HG03520 (cell line): Measurements from ENCODE around the gene CASS4.

ENCODE experiments used
- ATAC-seq: cut with Tn5 transposase; IDR thresholded peaks from one replicate; pipeline ENCODE4 v1.9.1; 2021; ENCODE audit warnings: mild to moderate bottlenecking, moderate library complexity; ENCODE audit not compliant: unreplicated experiment

CASS4 gene

DNA sequence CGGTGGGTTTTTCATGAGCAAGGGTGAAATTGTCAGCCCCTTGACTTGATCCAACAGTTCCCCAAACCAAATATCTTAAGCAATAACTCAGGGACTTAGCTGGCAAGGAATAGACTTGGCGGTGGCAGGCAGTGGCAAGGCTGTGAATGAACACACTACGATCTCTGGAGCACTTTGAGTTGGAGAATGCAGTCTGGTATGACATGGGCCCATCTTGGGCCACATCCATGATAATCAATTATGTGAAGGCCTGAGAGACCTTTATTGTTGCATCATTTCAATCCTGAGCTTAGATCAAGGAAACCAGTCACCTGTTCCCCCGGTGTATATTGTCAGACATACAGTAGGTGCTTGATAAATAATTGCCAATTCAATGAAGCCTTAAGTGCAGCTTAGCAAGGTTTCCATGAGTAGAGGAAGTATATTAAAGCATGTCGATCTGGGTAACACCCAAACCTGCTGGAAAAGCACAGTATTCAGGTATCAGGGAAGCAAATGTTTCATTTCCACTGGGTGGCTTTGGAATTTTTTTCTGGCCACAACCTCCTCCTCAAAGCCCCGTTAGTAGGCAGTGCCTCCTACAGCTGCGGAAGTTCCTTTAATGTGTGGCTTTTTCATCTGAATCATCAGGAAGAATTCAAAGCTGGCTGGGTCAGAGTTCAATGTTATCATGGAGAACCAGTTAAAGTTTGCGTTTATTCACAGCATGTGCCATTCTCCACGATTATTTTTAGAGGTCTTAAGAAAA lies 10.2 kb downstream of the CASS4 start:
- ATAC-seq = no peak

DNA sequence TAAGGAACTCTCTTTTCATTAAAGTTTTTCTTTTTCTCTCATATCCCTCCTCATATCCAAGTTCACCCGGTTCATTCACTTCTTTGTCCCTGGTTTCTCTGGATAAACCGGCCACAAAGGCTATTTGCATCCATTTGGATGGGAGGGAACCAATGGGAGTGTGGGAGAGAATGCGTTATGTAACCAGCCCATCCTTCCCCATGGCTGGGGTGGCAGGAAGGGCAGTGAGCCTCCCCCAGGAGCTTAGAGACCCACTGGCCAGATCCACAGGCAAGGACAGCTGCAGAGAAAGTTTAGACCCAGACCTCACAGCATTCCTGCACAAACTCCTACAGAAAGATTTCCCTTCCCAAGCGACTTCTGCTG lies 10.7 kb downstream of the CASS4 start:
- ATAC-seq = no peak

DNA sequence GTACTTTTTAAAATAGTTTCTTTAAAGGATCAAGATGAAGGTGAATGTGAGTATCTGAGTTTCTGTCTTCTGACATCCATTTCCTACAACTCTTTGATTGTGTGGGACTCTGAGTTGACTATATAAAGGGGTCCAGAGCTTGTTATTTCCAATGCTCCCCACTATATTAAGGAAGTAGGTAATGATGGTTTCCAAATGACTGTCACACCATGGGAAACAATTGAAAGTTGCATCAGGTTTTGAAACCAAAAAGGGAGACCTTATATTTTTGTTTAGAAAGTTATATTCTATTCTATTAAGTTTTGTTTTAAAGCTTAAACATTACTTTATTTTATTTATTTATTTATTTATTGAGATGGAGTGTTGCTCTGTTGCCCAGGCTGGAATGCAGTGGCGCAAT lies 11.2 kb downstream of the CASS4 start:
- ATAC-seq = no peak

DNA sequence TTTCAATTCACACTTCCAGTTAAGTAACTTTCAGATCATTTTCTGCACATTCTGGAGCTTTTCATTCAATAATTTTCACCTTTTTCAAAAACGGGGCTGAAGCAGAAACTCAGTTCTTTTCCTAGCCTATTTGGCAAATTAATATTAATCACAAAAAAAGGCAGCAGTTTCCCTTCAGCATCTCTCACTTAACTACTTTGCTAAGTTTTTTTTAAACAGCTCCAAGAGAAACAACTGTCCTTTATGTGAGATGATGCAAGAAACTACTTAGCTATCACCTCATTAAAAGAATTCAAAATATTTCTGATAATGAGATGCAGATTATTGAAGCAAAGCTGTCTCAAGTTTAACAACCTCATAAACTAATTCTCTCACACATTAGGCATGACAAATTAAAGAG lies 11.8 kb downstream of the CASS4 start:
- no peak for ATAC-seq

DNA sequence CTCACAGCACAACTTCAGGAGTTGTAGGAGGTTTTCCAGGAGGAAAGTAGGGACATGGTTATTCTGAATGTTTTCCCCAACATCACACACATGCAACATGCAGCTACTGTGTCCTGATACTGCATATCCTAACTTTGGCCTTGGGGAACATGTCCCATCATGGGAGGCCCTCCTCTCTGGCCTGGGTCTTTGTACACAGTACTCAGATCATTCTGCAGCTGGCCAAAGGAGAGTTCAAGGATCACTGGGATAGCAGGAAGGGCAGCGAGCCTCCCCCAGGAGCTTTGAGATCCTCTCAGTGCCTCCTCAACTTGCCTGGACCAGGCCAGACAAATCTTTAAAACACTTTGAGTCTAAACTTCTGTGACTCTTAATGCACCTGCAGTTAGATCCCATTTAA lies 12.9 kb downstream of the CASS4 start:
- no peak for ATAC-seq

DNA sequence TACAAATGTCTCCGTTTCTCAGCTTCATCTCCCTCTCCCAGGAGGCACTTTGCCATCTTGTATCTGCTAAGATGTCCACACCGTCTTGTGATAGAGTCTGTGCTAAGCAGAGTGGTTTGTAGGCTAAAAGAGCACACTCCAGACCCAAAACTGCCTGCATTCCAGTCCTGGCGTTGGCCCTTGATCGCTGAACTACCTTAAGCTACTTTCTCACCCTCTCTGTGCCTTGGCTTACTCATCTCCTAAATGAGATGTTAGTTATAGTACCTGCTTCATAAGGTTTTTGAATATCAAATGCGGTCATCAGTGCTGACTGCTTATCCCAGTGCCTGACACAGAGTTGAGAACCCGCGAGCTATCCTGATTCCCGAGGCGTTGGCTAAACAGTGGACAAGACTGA lies 14.0 kb downstream of the CASS4 start:
- no peak for ATAC-seq

DNA sequence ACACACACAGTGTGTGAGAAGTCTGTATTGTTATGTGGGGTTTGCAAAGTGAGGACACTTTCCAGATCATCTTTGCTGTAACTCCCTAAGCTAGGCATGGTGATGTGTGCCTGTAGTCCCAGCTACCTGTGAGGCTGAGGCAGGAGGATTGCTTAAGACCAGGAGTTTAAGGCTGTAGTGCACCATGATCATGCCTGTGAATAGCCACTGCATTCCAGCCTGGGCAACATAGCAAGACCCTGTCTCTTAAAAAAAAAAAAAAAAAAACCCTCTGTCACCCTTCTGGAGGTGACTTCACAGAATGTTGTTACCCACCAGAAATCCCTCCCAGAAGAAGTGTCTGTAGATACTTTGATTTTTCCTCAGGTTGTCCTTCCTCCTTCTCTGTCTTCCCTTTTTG lies 14.9 kb downstream of the CASS4 start:
- no peak for ATAC-seq

DNA sequence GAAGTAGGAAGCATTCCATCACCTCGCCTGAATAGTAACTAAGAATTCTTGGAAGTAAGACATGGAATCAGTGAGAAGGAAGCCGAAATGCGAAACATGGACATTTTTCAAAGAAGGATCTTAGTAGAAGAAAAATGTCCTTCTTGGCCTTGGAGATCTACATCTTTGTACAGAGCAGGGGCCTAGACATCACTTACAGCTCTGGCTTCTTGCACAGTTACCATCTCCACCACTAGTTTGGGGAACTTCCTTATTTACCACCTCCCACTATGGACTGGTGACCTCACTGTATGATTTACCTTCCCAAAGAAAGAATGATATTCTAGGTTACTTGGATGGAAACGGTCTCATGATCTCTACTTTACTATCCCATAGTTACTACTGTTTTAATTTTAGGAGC lies 15.7 kb downstream of the CASS4 start:
- ATAC-seq = no peak

DNA sequence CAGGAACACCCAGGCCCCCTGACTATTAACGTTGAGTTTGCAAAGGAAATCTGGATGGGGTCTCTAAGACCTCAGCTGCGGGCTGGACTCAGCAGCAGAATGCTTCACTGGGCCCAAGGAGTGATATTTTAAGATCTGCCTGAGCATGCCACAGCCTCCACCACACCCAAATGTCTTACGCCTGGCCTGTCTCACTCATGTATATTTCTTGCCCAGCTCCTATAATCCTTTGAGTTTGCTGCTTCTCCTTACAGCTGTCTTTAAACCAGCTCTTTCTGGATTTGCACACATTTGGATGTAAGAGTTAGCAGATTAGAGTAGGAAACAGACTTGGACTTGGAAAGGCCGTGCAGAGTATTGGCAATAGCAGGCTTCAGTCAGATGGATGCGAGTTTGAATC lies 16.4 kb downstream of the CASS4 start:
- ATAC-seq = no peak

DNA sequence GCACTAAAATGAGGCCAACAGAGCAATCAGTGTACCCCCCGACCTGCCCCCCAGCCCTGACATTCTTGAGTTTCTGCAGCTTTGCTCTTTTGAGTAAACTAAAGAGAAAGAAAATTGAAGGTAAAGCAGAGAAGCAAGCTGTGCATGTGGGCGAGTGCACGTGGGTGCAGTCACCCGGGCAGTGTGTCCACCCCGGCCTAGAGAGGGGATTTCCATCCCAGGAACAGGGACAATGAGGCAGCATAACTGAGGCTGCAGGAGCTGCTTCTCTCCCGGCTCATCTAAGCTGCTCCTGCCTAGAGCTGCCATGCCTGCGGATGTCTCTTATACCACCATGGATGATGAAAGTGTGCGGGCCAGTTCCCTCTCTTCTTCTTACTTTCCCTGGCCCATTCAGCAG lies 16.8 kb downstream of the CASS4 start:
- no peak for ATAC-seq

DNA sequence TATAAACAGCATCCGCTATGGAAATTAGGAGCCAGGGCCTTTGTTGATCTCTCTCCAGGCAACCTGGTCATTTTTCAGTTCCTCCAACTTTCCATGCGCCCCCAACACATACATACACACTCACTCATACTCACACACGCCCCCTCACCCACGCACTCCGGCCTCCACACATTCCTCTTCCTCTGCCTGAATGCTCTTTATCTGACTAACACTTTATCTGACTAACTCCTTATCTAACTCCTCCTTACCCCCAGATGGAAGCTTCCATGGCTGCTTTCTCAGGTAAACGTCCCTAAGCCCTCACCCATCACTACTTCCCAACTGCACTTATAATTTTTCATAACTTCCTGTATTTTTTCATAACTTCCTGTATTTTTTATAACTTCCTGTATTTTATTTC lies 17.4 kb downstream of the CASS4 start:
- no peak for ATAC-seq

DNA sequence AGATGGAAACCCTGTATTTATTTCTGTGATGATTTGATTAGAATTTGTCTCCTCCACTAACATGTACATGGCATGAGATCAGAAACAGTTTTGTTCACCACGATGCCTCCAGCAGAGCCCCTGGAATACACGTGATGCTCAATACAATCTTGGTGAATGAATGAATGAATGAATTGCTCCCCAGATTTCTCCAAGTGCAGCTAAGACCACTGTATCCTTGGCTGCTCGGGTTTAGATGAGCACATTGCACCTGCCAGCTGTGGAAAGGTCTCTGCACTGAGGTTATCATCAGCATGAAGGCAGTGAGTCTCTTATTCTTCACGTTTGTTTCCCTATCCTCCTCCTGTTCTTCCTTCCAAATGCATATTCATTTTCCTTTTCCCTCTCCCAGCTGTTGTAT lies 17.9 kb downstream of the CASS4 start:
- no peak for ATAC-seq

DNA sequence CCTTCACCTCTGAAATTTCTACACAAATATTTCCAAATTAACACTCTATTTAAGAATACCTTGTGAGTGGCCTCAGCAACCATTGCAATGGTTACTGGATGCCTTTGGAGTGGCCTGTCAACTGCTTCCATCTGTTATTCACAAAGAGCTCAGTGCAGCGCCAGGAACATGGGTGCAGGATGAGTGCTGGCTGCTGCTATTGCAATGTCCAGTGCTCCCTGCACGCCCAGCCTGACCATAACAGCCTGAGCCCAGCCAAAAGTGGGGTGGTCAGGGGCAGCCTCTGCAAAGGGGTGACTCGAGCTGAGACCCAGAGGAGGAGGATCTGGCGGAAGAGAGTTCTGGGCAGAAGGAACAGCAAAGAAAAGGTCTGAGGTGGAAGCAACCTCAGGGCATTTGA lies 18.4 kb downstream of the CASS4 start:
- ATAC-seq = no peak

DNA sequence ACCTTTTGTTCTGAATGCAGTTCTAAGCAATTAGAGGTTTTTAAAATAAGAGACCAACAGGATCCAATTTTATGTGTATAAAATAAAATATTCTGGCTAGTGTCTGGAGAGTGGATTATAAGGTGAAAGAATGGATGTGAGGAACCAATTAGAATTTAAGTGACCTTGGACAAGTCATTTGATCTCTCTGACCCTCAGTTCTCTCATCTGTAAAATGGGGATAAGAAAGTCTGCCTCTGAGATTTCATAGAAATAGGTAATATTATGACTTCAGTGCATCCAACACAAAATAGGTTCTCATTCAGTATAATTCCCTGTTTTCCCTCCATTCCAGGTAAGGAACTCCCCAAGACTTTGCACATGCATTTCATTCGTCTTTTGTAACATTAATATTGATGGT lies 18.9 kb downstream of the CASS4 start:
- no peak for ATAC-seq

DNA sequence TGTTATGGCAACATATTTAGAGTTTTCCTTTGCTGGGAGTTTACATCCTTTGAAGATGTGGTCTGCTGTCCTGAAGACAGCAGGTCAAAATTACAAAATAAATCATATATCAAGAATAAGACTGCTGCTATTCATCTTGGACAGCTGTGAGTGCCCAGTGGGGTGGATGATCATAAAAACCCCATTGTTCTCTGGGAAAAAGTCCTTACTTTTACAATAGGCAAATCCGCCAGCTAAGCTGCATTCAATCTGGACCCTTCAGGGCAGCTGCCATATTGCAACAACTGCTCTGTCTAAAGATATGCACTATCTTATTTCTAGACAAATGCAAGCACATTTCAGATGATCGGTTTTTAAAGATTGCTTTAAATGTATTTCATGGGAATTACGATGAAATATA lies 19.4 kb downstream of the CASS4 start:
- ATAC-seq = no peak

DNA sequence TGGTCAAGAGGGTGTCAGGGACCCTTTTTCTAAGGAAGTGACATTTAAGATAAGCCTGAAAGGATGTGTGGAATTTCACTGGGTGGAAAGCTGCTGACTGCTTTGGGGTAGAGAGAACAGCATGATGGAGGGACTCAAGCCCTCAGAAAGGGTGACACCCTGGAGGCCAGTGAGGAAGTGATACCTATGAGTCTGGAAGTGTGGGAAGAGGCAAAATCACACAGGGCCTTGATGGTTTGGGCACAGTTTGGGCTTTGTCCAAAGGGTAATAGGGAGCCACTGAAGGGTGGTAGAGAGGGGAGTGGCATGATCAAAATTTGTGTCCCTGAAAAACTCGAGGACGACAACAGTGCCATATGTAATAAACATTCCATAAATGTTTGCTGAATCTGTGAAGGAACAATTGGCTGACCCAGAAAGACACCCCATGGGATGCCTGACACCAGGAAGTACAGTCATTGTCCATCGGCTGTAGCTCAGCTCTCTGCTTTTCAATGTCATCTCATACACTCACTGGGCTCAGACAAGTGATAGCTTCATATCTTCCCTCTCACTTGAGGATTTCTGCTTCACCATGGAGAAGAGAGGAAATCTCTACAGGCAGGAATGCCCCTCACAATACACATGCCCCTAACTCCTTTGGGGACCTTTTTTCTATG lies 21.3 kb downstream of the CASS4 start:
- ATAC-seq = no peak

DNA sequence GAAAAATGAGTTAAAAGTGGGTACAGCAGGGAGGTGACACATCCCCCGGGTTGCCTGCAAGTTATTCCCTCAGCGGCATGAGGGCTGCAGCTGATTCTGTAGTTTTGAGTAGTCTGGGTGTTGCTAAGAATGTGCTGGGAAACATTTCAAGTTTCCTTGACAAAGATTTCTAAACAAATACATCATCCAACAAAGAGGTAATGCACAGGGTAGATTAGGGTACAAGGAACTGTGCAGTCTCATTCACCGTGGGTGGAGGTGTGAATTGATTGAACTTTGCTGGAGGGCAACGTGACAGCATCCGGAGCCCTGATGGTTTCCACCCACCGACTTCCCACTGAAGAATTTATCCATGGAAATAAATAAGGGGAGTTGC lies 21.8 kb downstream of the CASS4 start:
- ATAC-seq = no peak

DNA sequence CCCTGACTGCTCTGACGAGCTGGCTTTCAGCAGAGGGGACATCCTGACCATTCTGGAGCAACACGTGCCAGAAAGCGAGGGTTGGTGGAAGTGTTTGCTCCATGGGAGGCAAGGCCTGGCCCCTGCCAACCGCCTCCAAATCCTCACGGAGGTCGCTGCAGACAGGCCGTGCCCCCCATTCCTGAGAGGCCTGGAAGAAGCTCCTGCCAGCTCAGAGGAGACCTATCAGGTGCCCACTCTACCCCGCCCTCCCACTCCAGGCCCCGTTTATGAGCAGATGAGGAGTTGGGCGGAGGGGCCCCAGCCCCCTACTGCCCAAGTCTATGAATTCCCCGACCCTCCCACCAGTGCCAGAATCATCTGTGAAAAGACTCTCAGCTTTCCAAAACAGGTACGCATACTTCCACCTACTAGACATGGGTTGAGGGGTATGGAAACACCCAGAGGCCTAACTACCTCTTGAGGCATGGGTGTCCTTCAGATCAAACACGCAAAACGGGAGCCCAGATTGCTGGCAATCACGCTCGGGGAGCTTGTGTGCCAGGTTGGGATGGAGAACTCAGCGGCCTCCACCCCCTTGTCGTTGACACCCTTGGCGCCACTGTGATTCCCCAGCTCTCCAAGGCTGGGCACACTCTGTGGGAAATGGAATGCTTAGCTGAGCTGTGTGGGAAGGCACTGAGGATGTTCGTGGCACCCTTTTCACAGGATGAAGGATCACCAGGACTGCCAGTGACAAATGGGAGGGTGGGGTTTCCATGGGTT lies 25.3 kb downstream of the CASS4 start:
- ATAC-seq = no peak

DNA sequence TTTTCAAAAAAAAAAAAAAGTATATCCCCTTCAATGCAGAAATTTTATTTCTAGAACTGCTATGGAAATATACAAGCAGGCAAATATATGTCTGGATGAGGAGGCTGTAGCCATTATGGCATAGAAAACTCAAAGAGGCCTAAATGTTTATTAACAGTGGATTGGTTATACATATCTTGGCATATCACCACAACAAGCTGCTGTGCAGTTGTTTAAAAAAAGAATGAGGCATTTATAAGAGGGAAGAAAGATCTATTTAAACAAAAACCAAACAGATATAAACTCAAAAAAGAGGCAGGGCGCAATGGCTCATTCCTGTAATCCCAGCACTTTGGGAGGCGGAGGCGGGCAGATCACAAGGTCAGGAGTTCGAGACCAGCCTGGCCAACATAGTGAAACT lies 26.2 kb downstream of the CASS4 start:
- ATAC-seq = no peak

DNA sequence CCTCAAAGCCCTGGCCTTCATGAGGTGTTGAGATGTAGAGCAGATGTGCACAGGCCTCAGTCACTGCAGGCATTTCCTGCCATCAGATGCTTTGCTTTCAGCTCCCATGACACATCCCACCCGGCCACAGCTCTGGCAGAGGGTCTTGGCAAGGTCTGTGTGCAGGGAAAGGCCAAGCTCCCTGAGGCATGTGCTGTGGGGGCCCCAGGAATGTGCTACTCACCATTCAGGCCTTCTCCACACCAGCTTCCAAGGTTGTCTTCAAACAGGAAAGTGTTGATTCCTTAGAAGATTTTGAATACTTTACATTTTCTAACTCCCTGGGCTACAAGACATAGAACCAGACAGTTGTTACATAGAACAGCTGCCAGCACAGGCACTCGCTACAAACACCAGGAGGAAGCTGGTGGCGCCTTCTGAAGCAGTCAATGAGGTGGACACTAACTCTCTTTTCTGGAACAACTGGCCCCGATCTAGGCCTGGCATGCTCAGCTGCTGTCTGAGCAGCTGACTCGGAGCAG lies 27.8 kb downstream of the CASS4 start:
- no peak for ATAC-seq

DNA sequence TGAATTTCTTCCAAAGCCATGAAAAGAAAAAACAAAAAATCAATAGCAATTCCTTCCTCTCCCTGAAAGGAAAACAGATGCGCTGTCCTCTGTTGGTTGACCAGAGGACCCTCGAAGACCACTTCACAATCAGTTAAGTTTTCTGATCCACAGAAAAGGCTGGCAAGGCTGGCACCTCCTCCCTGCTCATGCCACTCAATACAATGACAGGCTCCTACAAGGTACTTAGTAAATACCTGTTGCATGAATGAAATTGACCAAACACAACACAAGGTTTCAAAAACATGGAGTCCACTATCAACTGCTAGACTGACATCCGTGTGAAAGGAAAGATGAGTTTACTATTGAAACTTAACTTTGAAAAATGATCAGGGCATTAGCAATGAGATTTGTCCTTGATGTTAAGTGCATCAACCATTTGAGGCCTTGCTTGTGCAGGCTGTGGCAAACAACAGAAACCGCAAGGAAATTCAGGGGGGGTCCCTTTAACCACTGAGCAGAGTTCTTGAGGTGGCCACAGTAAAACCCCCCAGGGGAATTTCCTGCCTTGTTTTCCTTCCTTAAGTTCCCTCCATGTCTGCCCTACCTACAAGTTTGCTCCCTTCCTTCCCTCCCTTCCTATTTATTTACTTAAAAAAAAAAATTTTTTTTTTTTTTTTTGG lies 28.4 kb downstream of the CASS4 start:
- ATAC-seq = no peak
